ENCODE results near the gene LAMTOR5. TPM values are rescaled to one million over a fixed set of nuclear protein-coding genes. Genes with fewer than 3 reads are reported as not detected.

Gene LAMTOR5
- polyA plus RNA-seq, 3 donors = 255 to 281 (median 264) TPM

Other genes with a start within 250 kb of the LAMTOR5 start
- gene KCNC4, start 197.4 kb downstream of the LAMTOR5 start, polyA plus RNA-seq (ENCODE audit: insufficient read length in 3 of 3) = 1 to 10 TPM; 5.0 to 8.1 (median 7.6) TPM
- 10 to 100 TPM; 10.4 to 16.0 (median 15.7) TPM for gene RBM15, start 68.3 kb downstream of the LAMTOR5 start, polyA plus RNA-seq (ENCODE audit: insufficient read length in 3 of 3)
- gene SLC16A4, start 16.7 kb downstream of the LAMTOR5 start, polyA plus RNA-seq (ENCODE audit: insufficient read length in 3 of 3) = 100 to 1,000 TPM in 1 of 3 donors, 10 to 100 TPM in 2; 66.3 to 117 (median 96.8) TPM
- not detected for gene PROK1, start 43.5 kb upstream of the LAMTOR5 start, polyA plus RNA-seq (ENCODE audit: insufficient read length in 3 of 3)
- not detected for gene KCNA10, start 111.5 kb upstream of the LAMTOR5 start, polyA plus RNA-seq (ENCODE audit: insufficient read length in 3 of 3)
- gene KCNA2, start 198.7 kb upstream of the LAMTOR5 start, polyA plus RNA-seq (ENCODE audit: insufficient read length in 3 of 3) = under 1 TPM; 0.36 to 0.95 (median 0.44) TPM